Esophagus (tissue), 2 donors: ENCODE results near the gene RUNX2. TPM values are rescaled to one million over a fixed set of nuclear protein-coding genes. Genes with fewer than 3 reads are reported as not detected.

Experiments used
- H3K27ac ChIP-seq, 2 donors: one replicate each; pipeline ENCODE4 v1.5.1; 2013; ENCODE audit warnings: low read depth in 2 of 2, mild to moderate bottlenecking in 2 of 2, inconsistent platforms in 1 of 2, low read length in 1 of 2, moderate library complexity in 1 of 2
- H3K27me3 ChIP-seq, 2 donors: one replicate each; pipeline ENCODE4 v1.6.1; 2013; ENCODE audit warnings: low read length in 2 of 2, control low read depth in 1 of 2, mild to moderate bottlenecking in 1 of 2; ENCODE audit not compliant: insufficient read depth in 2 of 2, control insufficient read depth in 1 of 2
- H3K36me3 ChIP-seq, 2 donors: one replicate each; pipeline ENCODE4 v1.6.1; 2013; ENCODE audit warnings: low read length in 1 of 2; ENCODE audit not compliant: control insufficient read depth in 2 of 2, insufficient read depth in 2 of 2
- H3K4me1 ChIP-seq, 2 donors: one replicate each; pipeline ENCODE4 v1.6.1; 2013; ENCODE audit warnings: low read length in 1 of 2; ENCODE audit not compliant: control insufficient read depth in 2 of 2, insufficient read depth in 2 of 2
- H3K4me3 ChIP-seq, 2 donors: one replicate each; pipeline ENCODE4 v1.5.1; 2013; ENCODE audit warnings: low read length in 2 of 2, mild to moderate bottlenecking in 2 of 2, low read depth in 1 of 2, moderate library complexity in 1 of 2
- H3K9me3 ChIP-seq, 2 donors: one replicate each; pipeline ENCODE4 v1.6.1; 2013; ENCODE audit warnings: mild to moderate bottlenecking in 2 of 2, low read depth in 1 of 2, low read length in 1 of 2, moderate library complexity in 1 of 2; ENCODE audit not compliant: control insufficient read depth in 2 of 2, insufficient read depth in 1 of 2
- WGBS, 2 donors: extraction: QIAGEN DNeasy Blood & Tissue Kit; methylation state at CpG; one replicate each; pipeline ENCODE4 v1.1.7; 2013; 5-methylcytosine and 5-hydroxymethylcytosine counted together
- polyA plus RNA-seq, 2 donors: library from polyadenylated mRNA; stranded (reverse); fragments of 200-250 nt; gene quantifications; one replicate each; pipeline ENCODE4 v1.2.3, GENCODE V29; 2013
- donor health status: healthy with polysubstance abuse.
- donor health status: Bipolar disorder and iron deficiency.

The RUNX2 gene
- polyA plus RNA-seq, 2 donors = 0.31 to 0.75 TPM

- Histone ChIP-seq H3K27ac (no peak overlapping the region), H3K4me3 (no peak overlapping the region)
- 65 to 66% methylated on average over 3 of the region's 3 CpGs for WGBS, 2 donors
These were observed 26.6 kb upstream of the RUNX2 start for GRCh38 chr6:45301348-45302142.

GRCh38 chr6:45302832-45303231 lies 25.3 kb upstream of the RUNX2 start:
- Histone ChIP-seq H3K4me3 (no peak overlapping the region), H3K4me1 (no peaks in the 10 kb centered on the region), H3K27ac (no peak overlapping the region), H3K27me3 (no peaks in the 10 kb centered on the region), H3K36me3 (no peaks in the 10 kb centered on the region), H3K9me3 (peaks cover 0 to 5% of the 10 kb centered on the region in 2 donors)
- WGBS, 2 donors = 98 to 99% methylated on average over 3 of the region's 3 CpGs

More at GRCh38 chr6:45301348-45302142, 26.6 kb upstream of the RUNX2 start:
- Histone ChIP-seq H3K27me3 (no peaks in the 10 kb centered on the region), H3K4me1 (no peaks in the 10 kb centered on the region), H3K36me3 (no peaks in the 10 kb centered on the region), H3K9me3 (peaks cover 0 to 5% of the 10 kb centered on the region in 2 donors)

GRCh38 chr6:45305546-45305945 lies 22.6 kb upstream of the RUNX2 start:
- Histone ChIP-seq H3K27me3 (no peaks in the 10 kb centered on the region), H3K9me3 (peaks cover 0 to 5% of the 10 kb centered on the region in 2 donors), H3K36me3 (no peaks in the 10 kb centered on the region), H3K27ac (no peak overlapping the region), H3K4me1 (no peaks in the 10 kb centered on the region), H3K4me3 (no peak overlapping the region)
- 91 to 93% methylated on average over 1 of the region's 1 CpG for WGBS, 2 donors

DNA sequence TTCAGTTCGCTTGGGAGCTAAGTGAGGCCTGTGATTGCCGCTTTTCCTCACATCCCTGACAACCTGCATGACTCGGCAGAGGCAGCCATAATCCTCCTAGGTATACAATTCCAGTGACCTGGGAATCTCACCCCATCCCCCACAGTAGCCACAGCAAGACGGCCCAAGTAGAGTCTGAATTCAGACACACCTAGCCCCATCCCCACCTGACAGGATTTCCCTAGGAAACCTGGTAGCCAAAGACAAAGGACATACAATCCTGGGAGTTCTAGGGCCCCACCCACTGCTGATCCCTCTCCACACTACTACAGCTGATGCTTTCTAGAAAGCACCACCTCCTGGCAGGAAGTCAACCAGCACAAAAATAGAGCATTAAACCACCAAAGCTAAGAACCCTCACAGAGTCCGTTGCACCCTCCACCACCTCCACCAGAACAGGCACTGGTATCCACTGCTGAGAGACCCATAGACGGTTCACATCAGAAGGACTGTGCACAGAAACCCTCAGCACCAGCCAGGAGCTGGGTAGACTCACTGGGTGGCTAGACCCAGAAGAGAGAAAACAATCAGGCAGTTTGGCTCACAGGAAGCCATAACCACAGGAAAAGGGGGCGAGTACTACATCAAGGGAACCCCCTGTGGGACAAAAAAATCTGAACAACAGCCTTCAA lies 17.9 kb upstream of the RUNX2 start:
- Histone ChIP-seq H3K4me3 (no peak overlapping the region), H3K9me3 (peaks cover 0 to 5% of the 10 kb centered on the region in 2 donors), H3K4me1 (no peaks in the 10 kb centered on the region), H3K27ac (no peak overlapping the region), H3K27me3 (no peaks in the 10 kb centered on the region), H3K36me3 (no peaks in the 10 kb centered on the region)
- 81 to 88% methylated on average over 7 of the region's 7 CpGs for WGBS, 2 donors

DNA sequence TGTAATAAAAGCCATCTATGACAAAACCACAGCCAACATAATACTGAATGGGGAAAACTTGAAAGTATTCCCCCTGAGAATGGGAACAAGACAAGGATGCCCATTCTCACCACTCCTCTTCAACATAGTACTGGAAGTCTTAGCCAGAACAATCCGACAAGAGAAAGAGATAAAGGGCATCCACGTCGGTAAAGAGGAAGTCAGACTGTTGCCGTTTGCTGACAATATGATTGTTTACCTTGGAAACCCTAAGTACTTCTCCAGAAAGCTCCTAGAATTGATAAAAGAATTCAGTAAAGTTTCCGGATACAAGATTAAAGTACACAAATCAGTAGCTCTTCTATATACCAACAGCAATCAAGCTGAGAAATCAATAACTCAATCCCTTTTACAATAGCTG lies 14.0 kb upstream of the RUNX2 start:
- Histone ChIP-seq H3K27me3 (no peaks in the 10 kb centered on the region), H3K36me3 (no peaks in the 10 kb centered on the region), H3K27ac (no peak overlapping the region), H3K9me3 (no peaks in the 10 kb centered on the region), H3K4me3 (no peak overlapping the region), H3K4me1 (no peaks in the 10 kb centered on the region)
- 62 to 68% methylated on average over 5 of the region's 5 CpGs for WGBS, 2 donors

GRCh38 chr6:45320349-45320748 lies 7.8 kb upstream of the RUNX2 start:
- Histone ChIP-seq H3K4me3 (no peak overlapping the region), H3K9me3 (no peaks in the 10 kb centered on the region)
- 89 to 92% methylated on average over 4 of the region's 4 CpGs for WGBS, 2 donors

GRCh38 chr6:45323656-45324224 lies 4.4 kb upstream of the RUNX2 start:
- 45 to 55% methylated on average over 3 of the region's 3 CpGs for WGBS, 2 donors
- Histone ChIP-seq H3K27ac (no peak overlapping the region), H3K4me1 (no peaks in the 10 kb centered on the region), H3K36me3 (no peaks in the 10 kb centered on the region), H3K27me3 (no peaks in the 10 kb centered on the region), H3K4me3 (no peak overlapping the region), H3K9me3 (no peaks in the 10 kb centered on the region)

More at GRCh38 chr6:45320349-45320748, 7.8 kb upstream of the RUNX2 start:
- Histone ChIP-seq H3K27ac (no peak overlapping the region), H3K36me3 (no peaks in the 10 kb centered on the region), H3K27me3 (no peaks in the 10 kb centered on the region), H3K4me1 (no peaks in the 10 kb centered on the region)

- Histone ChIP-seq H3K36me3 (no peaks in the 10 kb centered on the region), H3K4me3 (no peak overlapping the region), H3K27ac (no peak overlapping the region), H3K9me3 (no peaks in the 10 kb centered on the region), H3K4me1 (no peaks in the 10 kb centered on the region), H3K27me3 (no peaks in the 10 kb centered on the region)
- 80% methylated on average over 5 of the region's 5 CpGs for WGBS, 2 donors
These were observed 1.3 kb upstream of the RUNX2 start for GRCh38 chr6:45326698-45327417.

- Histone ChIP-seq H3K36me3 (no peaks in the 10 kb centered on the region), H3K4me3 (no peak overlapping the region), H3K4me1 (no peaks in the 10 kb centered on the region), H3K27ac (no peak overlapping the region), H3K27me3 (no peaks in the 10 kb centered on the region), H3K9me3 (no peaks in the 10 kb centered on the region)
These were observed 393 bp downstream of the RUNX2 start for GRCh38 chr6:45328523-45328922.
